Upper lobe of left lung (tissue), 6 donors: ENCODE measurements around the gene SEC62. TPM values are rescaled to one million over a fixed set of nuclear protein-coding genes. Genes with fewer than 3 reads are reported as not detected.

Experiments used
- ATAC-seq, 2 donors: fragments of 200-7000 bp; cut with Tn5 transposase; one replicate each; pipeline ENCODE4 v1.9.1; 2022; ENCODE audit warnings: mild to moderate bottlenecking in 2 of 2, moderate library complexity in 2 of 2; ENCODE audit not compliant: low FRiP score in 2 of 2
- DNase-seq, 2 donors: peaks; one replicate each; pipeline ENCODE4 v3.0.0-alpha.2; 2019 to 2020
- H3K27ac ChIP-seq, 4 donors: fragments of 200-600 bp; sonication (generic); one replicate each; pipeline ENCODE4 v1.5.1; 2016 to 2019
- H3K27me3 ChIP-seq, 4 donors: fragments of 200-600 bp; sonication (generic); one replicate each; pipeline ENCODE4 v1.5.1; 2017 to 2019
- H3K36me3 ChIP-seq, 4 donors: fragments of 200-600 bp; sonication (generic); one replicate each; pipeline ENCODE4 v1.5.1; 2016 to 2019
- H3K4me1 ChIP-seq, 4 donors: fragments of 200-600 bp; sonication (generic); one replicate each; pipeline ENCODE4 v1.5.1; 2018 to 2019
- H3K4me3 ChIP-seq, 4 donors: fragments of 200-600 bp; sonication (generic); one replicate each; pipeline ENCODE4 v1.5.1; 2017 to 2019; ENCODE audit warnings: mild to moderate bottlenecking in 2 of 4, moderate library complexity in 1 of 4
- H3K9me3 ChIP-seq, 4 donors: fragments of 200-600 bp; sonication (generic); one replicate each; pipeline ENCODE4 v1.5.1; 2018 to 2019
- CTCF ChIP-seq, 6 experiments: fragments of 450-650 bp in 4 of 6; fragments of 200-600 bp in 2 of 6; sonication (generic) in 2 of 6; IDR thresholded peaks; one replicate each; pipeline ENCODE4 v1.5.1; 2016 to 2019; ENCODE audit warnings: antibody characterized with exemption in 6 of 6
- EP300 ChIP-seq, 4 donors: sonication (generic); formaldehyde crosslinking; IDR thresholded peaks; one replicate each; pipeline ENCODE4 v1.5.1; 2017; ENCODE audit warnings: antibody characterized with exemption in 4 of 4, control low read depth in 2 of 4
- POLR2A ChIP-seq, 4 donors: fragments of 450-650 bp; IDR thresholded peaks; one replicate each; pipeline ENCODE4 v1.5.1; 2016 to 2017; ENCODE audit warnings: antibody characterized with exemption in 4 of 4, mild to moderate bottlenecking in 2 of 4
- POLR2AphosphoS5 ChIP-seq, 2 donors: sonication (generic); formaldehyde crosslinking; IDR thresholded peaks; one replicate each; pipeline ENCODE4 v1.5.1; 2017; ENCODE audit warnings: antibody characterized with exemption in 2 of 2
- WGBS, 2 donors: methylation state at CpG; one replicate each; pipeline ENCODE4 v1.1.5; 2017 to 2018; 5-methylcytosine and 5-hydroxymethylcytosine counted together
- total RNA-seq, 6 donors: library from RNA; depleted of rRNA in 4 of 6; stranded (reverse); fragments of >200 nt in 4 of 6; gene quantifications; one replicate each; pipeline versions ENCODE4 v1.1.0 to v1.2.1, GENCODE V29; 2016 to 2021
- donor health status: DM: no; HTN: no; CAD: no; lungs with moderate emphysema.
- donor health status: DM: no; HTN: yes; CAD: no; lungs with severe emphysema.

SEC62 gene
- 100 to 1,000 TPM in 2 of 6 donors, 10 to 100 TPM in 4; 30.0 to 129 (median 72.9) TPM for total RNA-seq

- ATAC-seq = peak; percentile 97 to 99
Measured at GRCh38 chr3:169966428-169966950, at the start of gene SEC62. Gene SEC62, plus strand, starts transcription at chr3:169966807. Its CDS starts 16 bp downstream, at chr3:169966823.

GRCh38 chr3:169923189-169923588 lies 43.4 kb upstream of the SEC62 start:
- Histone ChIP-seq H3K27ac (no peak overlapping the region), H3K9me3 (no peaks in the 10 kb centered on the region), H3K4me3 (no peak overlapping the region), H3K36me3 (no peaks in the 10 kb centered on the region), H3K4me1 (no peaks in the 10 kb centered on the region), H3K27me3 (no peaks in the 10 kb centered on the region)
- TF ChIP-seq CTCF (IDR thresholded peaks at IDR 0.05) = no peak
- no peak for TF ChIP-seq POLR2A (IDR thresholded peaks at IDR 0.05)
- WGBS, 2 donors = 70 to 71% methylated on average over 6 to 7 of the region's 8 CpGs
- ATAC-seq (no peak), DNase-seq (peak in 1 of 2 donors; percentile 31)

More at GRCh38 chr3:169966428-169966950, at the start of gene SEC62:
- H3K27me3 ChIP-seq = no peaks in the 10 kb centered on the region
- peak; percentile 89 to 94 for TF ChIP-seq POLR2AphosphoS5 (IDR thresholded peaks at IDR 0.05)
- TF ChIP-seq CTCF (IDR thresholded peaks at IDR 0.05) = peak; percentile 23 to 73 (median 66)
- TF ChIP-seq EP300 (IDR thresholded peaks at IDR 0.05) = peak in 1 of 4 donors; percentile 35
- peak in 3 of 4 donors; percentile 63 to 92 (median 68) for TF ChIP-seq POLR2A (IDR thresholded peaks at IDR 0.05)
- peak within 1 kb of the TSS; percentile 77 to 88 (median 84) for H3K4me3 ChIP-seq
- H3K4me1 ChIP-seq = peaks cover 28 to 36% (median 30%) of the 10 kb centered on the region in 4 donors
- no peaks in the 10 kb centered on the region for H3K9me3 ChIP-seq
- WGBS, 2 donors = 1% methylated on average over 17 to 33 of the region's 37 CpGs
- peak; percentile 93 to 99 for DNase-seq
- no peaks in the 10 kb centered on the region for H3K36me3 ChIP-seq
- peak within 1 kb of the TSS; percentile 97 to 99 (median 98) for H3K27ac ChIP-seq

GRCh38 chr3:169923831-169924230 lies 42.8 kb upstream of the SEC62 start:
- Histone ChIP-seq H3K36me3 (no peaks in the 10 kb centered on the region), H3K4me1 (no peaks in the 10 kb centered on the region), H3K9me3 (no peaks in the 10 kb centered on the region), H3K27ac (no peak overlapping the region), H3K27me3 (no peaks in the 10 kb centered on the region), H3K4me3 (no peak overlapping the region)
- ATAC-seq (no peak), DNase-seq (no peak)
- TF ChIP-seq EP300 (IDR thresholded peaks at IDR 0.05) = no peak
- no peak for TF ChIP-seq POLR2A (IDR thresholded peaks at IDR 0.05)
- TF ChIP-seq CTCF (IDR thresholded peaks at IDR 0.05) = no peak
- TF ChIP-seq POLR2AphosphoS5 (IDR thresholded peaks at IDR 0.05) = no peak
- 67 to 93% methylated on average over 1 of the region's 1 CpG for WGBS, 2 donors

GRCh38 chr3:169929830-169930519 lies 36.6 kb upstream of the SEC62 start:
- no peak for TF ChIP-seq POLR2AphosphoS5 (IDR thresholded peaks at IDR 0.05)
- TF ChIP-seq CTCF (IDR thresholded peaks at IDR 0.05) = peak in 1 of 6 experiments; percentile 11
- WGBS, 2 donors = 69 to 74% methylated on average over 3 of the region's 3 CpGs
- no peaks in the 10 kb centered on the region for H3K36me3 ChIP-seq
- H3K4me1 ChIP-seq = no peaks in the 10 kb centered on the region
- no peak overlapping the region for H3K27ac ChIP-seq
- H3K27me3 ChIP-seq = no peaks in the 10 kb centered on the region
- DNase-seq (no peak), ATAC-seq (no peak)
- H3K9me3 ChIP-seq = no peaks in the 10 kb centered on the region
- no peak overlapping the region for H3K4me3 ChIP-seq

GRCh38 chr3:169930843-169931242 lies 35.8 kb upstream of the SEC62 start:
- 96 to 97% methylated on average over 3 of the region's 3 CpGs for WGBS, 2 donors
- TF ChIP-seq POLR2A (IDR thresholded peaks at IDR 0.05) = no peak
- TF ChIP-seq EP300 (IDR thresholded peaks at IDR 0.05) = no peak
- TF ChIP-seq CTCF (IDR thresholded peaks at IDR 0.05) = no peak
- no peak for TF ChIP-seq POLR2AphosphoS5 (IDR thresholded peaks at IDR 0.05)

More at GRCh38 chr3:169930843-169931242, 35.8 kb upstream of the SEC62 start:
- no peak for DNase-seq
- Histone ChIP-seq H3K9me3 (no peaks in the 10 kb centered on the region), H3K36me3 (no peaks in the 10 kb centered on the region), H3K27ac (no peak overlapping the region), H3K27me3 (no peaks in the 10 kb centered on the region), H3K4me3 (no peak overlapping the region), H3K4me1 (no peaks in the 10 kb centered on the region)
- no peak for ATAC-seq
